Colonic mucosa (tissue), 4 donors: ENCODE measurements around the gene RBM39. TPM values are rescaled to one million over a fixed set of nuclear protein-coding genes. Genes with fewer than 3 reads are reported as not detected.

Experiments used
- DNase-seq: peaks from one replicate; pipeline ENCODE4 v3.0.0-alpha.2; 2020
- H3K27ac ChIP-seq: fragments of 200-600 bp; one replicate; pipeline ENCODE4 v1.8.0; 2021
- H3K27me3 ChIP-seq: fragments of 200-600 bp; one replicate; pipeline ENCODE4 v1.8.0; 2021
- H3K36me3 ChIP-seq: fragments of 200-600 bp; one replicate; pipeline ENCODE4 v1.8.0; 2021
- H3K4me1 ChIP-seq: fragments of 200-600 bp; one replicate; pipeline ENCODE4 v1.8.0; 2021; ENCODE audit warnings: mild to moderate bottlenecking
- H3K4me3 ChIP-seq: fragments of 200-600 bp; one replicate; pipeline ENCODE4 v1.8.0; 2021
- H3K9ac ChIP-seq, 2 donors: one replicate each; pipeline ENCODE4 v1.7.0; 2013; ENCODE audit warnings: control low read depth in 2 of 2, low read depth in 2 of 2, low read length in 2 of 2
- H3K9me3 ChIP-seq: fragments of 200-600 bp; one replicate; pipeline ENCODE4 v1.8.0; 2021
- intact Hi-C: fragments of 100-400 bp; cut with DNase I; formaldehyde crosslinking; loops from one replicate; pipeline ENCODE4 v1.14.1; 2022
- total RNA-seq, 2 donors: library from RNA; stranded (reverse); fragmentation: NEBNext Ultra II Directional in 1 of 2; extraction: Animal tissue kit (Norgen Biotek cat#: 25700) in 1 of 2; gene quantifications; one replicate each; pipeline ENCODE4 v1.2.1, GENCODE V29; 2021
- TF ChIP-seq, protein P1 (sequence below): fragments of 200-600 bp; IDR thresholded peaks from one replicate; pipeline ENCODE4 v1.8.0; 2022; ENCODE audit warnings: antibody characterized with exemption, mild to moderate bottlenecking
- donor health status: healthy.
- donor health status: DM: no; HTN: no; CAD: no.
- donor health status: DM: no; HTN: no; CAD: no.

The RBM39 gene
- total RNA-seq, 2 donors from 2014 or later, result 228 to 248 TPM

DNA sequence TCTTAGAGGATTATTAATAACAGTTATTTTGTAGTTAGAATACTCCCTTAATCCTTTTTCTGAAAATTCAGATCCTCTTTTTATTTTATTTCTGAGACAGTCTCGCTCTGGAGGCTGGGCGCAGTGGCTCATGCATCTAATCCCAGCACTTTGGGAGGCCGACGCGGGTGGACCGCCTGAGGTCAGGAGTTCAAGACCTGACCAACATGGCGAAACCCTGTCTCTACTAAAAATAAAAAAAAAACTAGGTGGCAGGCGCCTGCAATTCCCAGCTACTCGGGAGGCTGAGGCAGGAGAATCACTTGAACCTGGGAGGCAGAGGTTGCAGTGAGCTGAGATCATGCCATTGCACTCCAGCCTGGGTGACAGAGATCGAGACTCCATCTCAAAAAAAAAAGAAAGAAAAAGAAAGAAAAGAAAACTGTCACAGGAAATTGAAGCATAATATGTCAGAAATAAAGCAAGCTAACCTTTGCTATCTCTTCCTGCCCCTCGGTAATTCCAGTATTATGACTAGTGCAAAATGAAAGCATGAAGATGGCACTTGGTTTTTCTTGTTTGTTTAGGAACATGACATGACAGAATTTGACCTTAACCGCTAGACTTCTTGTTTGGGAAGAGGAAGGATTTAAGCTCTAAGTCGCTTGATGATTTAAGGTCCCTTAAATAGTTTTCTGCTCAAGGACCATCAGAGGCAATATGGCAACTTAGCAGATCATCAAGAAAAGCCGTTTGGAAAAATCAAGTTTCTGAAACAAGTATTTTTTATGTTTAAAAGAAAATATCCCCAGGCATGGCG is 1.8 kb upstream of the RBM39 start:
- Histone ChIP-seq H3K27me3 (no peaks in the 10 kb centered on the region), H3K9me3 (no peaks in the 10 kb centered on the region), H3K9ac (peak overlapping the region in 1 of 2 donors; percentile 97), H3K36me3 (peaks cover 3% of the 10 kb centered on the region), H3K4me3 (no peak overlapping the region), H3K27ac (peak overlapping the region; percentile 95), H3K4me1 (peaks cover 5% of the 10 kb centered on the region)
- DNase-seq, result no peak
- intact Hi-C loops, result no loop called here
- TF ChIP-seq, protein P1, sequence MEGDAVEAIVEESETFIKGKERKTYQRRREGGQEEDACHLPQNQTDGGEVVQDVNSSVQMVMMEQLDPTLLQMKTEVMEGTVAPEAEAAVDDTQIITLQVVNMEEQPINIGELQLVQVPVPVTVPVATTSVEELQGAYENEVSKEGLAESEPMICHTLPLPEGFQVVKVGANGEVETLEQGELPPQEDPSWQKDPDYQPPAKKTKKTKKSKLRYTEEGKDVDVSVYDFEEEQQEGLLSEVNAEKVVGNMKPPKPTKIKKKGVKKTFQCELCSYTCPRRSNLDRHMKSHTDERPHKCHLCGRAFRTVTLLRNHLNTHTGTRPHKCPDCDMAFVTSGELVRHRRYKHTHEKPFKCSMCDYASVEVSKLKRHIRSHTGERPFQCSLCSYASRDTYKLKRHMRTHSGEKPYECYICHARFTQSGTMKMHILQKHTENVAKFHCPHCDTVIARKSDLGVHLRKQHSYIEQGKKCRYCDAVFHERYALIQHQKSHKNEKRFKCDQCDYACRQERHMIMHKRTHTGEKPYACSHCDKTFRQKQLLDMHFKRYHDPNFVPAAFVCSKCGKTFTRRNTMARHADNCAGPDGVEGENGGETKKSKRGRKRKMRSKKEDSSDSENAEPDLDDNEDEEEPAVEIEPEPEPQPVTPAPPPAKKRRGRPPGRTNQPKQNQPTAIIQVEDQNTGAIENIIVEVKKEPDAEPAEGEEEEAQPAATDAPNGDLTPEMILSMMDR, result no peak

DNA sequence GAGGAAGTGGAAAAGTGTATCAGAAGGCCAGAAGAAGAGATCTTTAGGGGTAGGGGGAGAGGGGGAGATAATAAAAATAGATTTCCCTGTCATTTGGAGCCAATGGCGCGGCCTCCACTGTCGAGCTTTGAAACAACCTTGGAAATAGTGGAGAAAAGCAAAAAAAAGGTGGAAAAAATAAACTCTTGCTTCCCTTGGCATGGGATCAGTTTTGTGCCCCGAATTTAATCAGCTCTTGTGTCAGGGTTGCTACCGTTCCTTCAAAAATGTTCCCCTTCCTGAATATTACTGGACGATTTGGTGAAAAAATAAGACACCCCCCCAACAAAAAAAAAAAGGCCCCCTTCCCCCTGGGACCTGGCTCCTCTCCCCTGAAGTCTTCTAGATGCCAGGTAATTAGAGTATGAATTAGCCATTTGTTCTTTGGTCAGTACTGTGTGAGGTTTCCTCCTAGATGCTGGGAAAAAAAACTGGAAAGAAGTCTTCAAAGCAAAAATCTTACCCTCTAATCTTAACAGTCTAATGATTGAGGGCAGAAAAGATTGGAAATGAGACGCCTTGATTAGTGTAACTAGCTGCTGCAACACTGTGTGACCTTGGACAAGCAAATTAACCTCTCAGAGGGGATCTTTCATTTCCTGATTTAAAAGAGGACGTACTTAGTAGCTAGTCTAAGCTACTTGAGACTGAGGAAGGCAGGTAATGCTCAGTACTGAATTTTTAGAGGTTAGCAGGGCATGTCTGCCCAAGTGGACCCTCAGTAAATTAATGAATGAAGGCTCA is 872 bp upstream of the RBM39 start:
- no peak for DNase-seq
- intact Hi-C loops, result no loop called here
- H3K36me3 ChIP-seq, result peaks cover 12% of the 10 kb centered on the region

DNA sequence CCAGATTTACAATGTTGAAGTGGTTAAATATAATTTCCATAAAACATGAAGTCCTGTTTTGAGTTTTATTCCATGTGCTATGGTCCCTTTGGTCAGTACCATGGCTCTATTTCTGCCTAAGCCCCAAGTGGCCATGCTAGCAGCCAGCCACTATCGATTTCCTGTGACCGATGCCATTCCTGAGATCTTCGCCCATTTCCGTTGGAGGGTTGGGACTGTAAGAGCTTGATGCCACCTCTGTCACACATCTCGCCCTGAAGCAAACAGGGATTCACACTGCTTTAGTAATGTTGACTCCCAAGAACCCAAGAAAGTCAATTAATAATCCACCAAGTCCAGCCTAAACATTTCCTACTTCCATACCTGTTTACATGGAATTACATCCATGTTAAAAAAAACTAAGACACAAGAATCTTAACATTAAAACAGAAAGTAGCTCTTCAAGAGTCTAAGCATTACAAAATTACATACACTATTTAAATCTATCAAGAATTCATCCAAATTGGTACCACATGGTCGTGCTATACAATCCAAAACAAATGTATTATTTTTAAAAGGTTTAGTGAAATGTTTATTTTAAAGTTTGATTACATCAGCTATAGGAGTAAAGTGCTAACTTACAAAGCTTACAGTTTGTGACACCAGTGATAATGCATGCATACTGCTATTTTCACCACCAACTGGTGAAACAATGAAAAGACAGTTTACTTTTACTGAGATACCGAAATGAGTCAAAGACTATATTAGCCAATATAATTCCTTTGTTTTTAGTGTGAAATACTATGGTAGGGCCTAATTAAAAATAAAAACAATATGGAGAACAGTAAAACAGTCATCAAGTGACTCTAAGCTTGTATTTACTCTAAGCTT is 2.5 kb downstream of the RBM39 start:
- H3K27ac ChIP-seq, result no peak overlapping the region
- DNase-seq, result no peak
- TF ChIP-seq, protein P1, result no peak
- H3K4me3 ChIP-seq, result peak overlapping the region; percentile 75
- H3K4me1 ChIP-seq, result peaks cover 12% of the 10 kb centered on the region
- intact Hi-C loops, result no loop called here
- no peak overlapping the region for H3K9ac ChIP-seq
- no peaks in the 10 kb centered on the region for H3K27me3 ChIP-seq
- peaks cover 30% of the 10 kb centered on the region for H3K36me3 ChIP-seq
- no peaks in the 10 kb centered on the region for H3K9me3 ChIP-seq

More for the DNA sequence above, 872 bp upstream of the RBM39 start:
- TF ChIP-seq, protein P1, result no peak
- Histone ChIP-seq H3K27me3 (no peaks in the 10 kb centered on the region), H3K9ac (peak overlapping the region; percentile 88 to 97), H3K4me1 (peaks cover 12% of the 10 kb centered on the region), H3K9me3 (no peaks in the 10 kb centered on the region), H3K27ac (peak overlapping the region; percentile 95), H3K4me3 (peak overlapping the region; percentile 52)

DNA sequence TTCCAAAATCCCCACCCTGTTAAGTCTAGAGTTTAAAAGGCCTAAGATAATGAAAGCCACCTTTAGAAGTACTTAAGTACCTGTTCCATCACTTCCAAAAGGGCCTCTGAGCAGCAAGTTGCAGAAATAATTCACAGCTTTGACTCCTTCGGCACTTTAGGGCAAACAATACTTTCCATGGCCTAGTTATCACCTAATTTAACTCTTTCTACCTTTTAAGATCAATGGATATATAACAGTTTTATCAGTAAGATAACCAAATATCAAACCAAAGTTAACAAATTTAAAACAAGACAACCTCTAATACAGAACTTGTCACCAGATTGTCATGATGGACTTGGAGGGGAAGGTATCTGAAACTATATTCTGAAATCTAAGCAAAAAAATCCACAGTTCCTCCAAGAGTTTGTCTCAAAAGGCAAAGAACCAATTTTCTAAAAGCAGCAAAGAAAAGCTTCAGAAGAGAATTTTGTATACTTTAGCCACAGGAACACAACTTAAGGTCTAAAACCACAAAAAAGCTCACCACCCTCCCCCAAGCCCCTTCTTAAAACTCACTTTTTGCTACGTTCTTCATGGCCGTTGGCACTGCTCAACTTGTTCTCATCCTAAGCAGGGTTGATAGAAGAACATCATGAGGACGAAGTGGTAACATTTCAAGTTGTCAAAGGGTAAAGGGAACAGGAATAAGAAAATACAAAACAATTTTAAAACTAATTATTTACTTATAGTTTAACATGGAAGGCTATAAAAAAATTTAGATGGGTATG is 3.5 kb downstream of the RBM39 start:
- Histone ChIP-seq H3K27me3 (no peaks in the 10 kb centered on the region), H3K27ac (no peak overlapping the region), H3K4me1 (peaks cover 12% of the 10 kb centered on the region), H3K4me3 (no peak overlapping the region), H3K36me3 (peaks cover 38% of the 10 kb centered on the region), H3K9me3 (no peaks in the 10 kb centered on the region), H3K9ac (no peak overlapping the region)
- no peak for DNase-seq
- intact Hi-C loops, result no loop called here
- TF ChIP-seq, protein P1, result no peak
